GM12878 (cell line): ENCODE data around the gene VWA5B2. TPM values are rescaled to one million over a fixed set of nuclear protein-coding genes. Genes with fewer than 3 reads are reported as not detected.

Experiments
- ATAC-seq: fragments of 200-7000 bp; cut with Tn5 transposase; 3 replicates; pipeline ENCODE4 v1.9.1; 2020; ENCODE audit warnings: mild to moderate bottlenecking, moderate library complexity
- BruUV-seq: library from RNA; stranded (reverse); fragments of 400-500 nt; replicated peaks from 2 replicates; lab custom pipeline; 2021; lab: Mats Ljungman, UMichigan
- CTCF ChIA-PET: fragments of 300-600 bp; sonication (Branson Sonifier 250); formaldehyde crosslinking; extraction: SDS; loops from one replicate; lab custom pipeline; 2021; ENCODE audit warnings: inconsistent platforms; lab: Yijun Ruan, JAX
- POLR2A ChIA-PET: fragments of 350-600 bp; formaldehyde crosslinking; extraction: SDS; loops from one replicate; lab custom pipeline; 2021; ENCODE audit warnings: inconsistent platforms; lab: Charles Lee
- RAD21 ChIA-PET: fragments of 300-600 bp; sonication (Branson Sonifier 250); formaldehyde crosslinking; loops from one replicate; lab custom pipeline; 2023; ENCODE audit warnings: antibody characterized with exemption; ENCODE audit not compliant: unreplicated experiment; lab: Charles Lee
- SMC1A ChIA-PET: fragments of 300-600 bp; sonication (Branson Sonifier 250); formaldehyde crosslinking; loops from one replicate; lab custom pipeline; 2023; ENCODE audit not compliant: unreplicated experiment, uncharacterized antibody; lab: Charles Lee
- DNase-seq: peaks from one replicate; pipeline ENCODE4 v3.0.0-alpha.2; 2011; ENCODE audit warnings: low read depth, low spot score
- FAIRE-seq: peaks from 3 replicates; lab custom pipeline; 2011; peaks lifted over from hg19 to GRCh38; lab: Jason Lieb, UNC
- H2AFZ ChIP-seq: 2 replicates; pipeline ENCODE4 v1.6.0; 2011; ENCODE audit warnings: low read depth, low read length, control low read depth; ENCODE audit not compliant: control insufficient read depth
- H3K27ac ChIP-seq: 2 replicates; pipeline ENCODE4 v1.5.1; 2011; ENCODE audit warnings: control low read depth; ENCODE audit not compliant: control insufficient read depth, insufficient read depth
- H3K27me3 ChIP-seq, 2 experiments: replicated peaks in 1 of 2; 2 replicates each; pipeline versions ENCODE4 v1.6.0 to v1.6.1; 2011; ENCODE audit warnings: low read length in 1 of 2; ENCODE audit not compliant: control insufficient read depth in 2 of 2, insufficient read depth in 2 of 2
- H3K36me3 ChIP-seq, 2 experiments: 2 replicates each; pipeline ENCODE4 v1.5.1; 2011; ENCODE audit warnings: low read length in 1 of 2; ENCODE audit not compliant: control insufficient read depth in 2 of 2, insufficient read depth in 2 of 2
- H3K4me1 ChIP-seq: 2 replicates; pipeline ENCODE4 v1.6.1; 2011; ENCODE audit warnings: mild to moderate bottlenecking, low read length, moderate library complexity, mixed read lengths; ENCODE audit not compliant: control insufficient read depth, insufficient read depth
- H3K4me2 ChIP-seq: 2 replicates; pipeline ENCODE4 v1.6.0; 2011; ENCODE audit warnings: control low read depth; ENCODE audit not compliant: control insufficient read depth, insufficient read depth
- H3K4me3 ChIP-seq: fragments of 200-600 bp; sonication (generic); 2 replicates; pipeline ENCODE4 v1.5.1; 2016
- H3K79me2 ChIP-seq: 2 replicates; pipeline ENCODE4 v1.6.0; 2011; ENCODE audit warnings: low read length; ENCODE audit not compliant: control insufficient read depth, insufficient read depth
- H3K9ac ChIP-seq: 2 replicates; pipeline ENCODE4 v1.8.0; 2011; ENCODE audit warnings: low read length, control low read depth, mixed read lengths; ENCODE audit not compliant: control insufficient read depth, insufficient read depth
- H3K9me3 ChIP-seq: replicated peaks from 3 replicates; pipeline ENCODE4 v1.5.1; 2011; ENCODE audit warnings: mild to moderate bottlenecking, low read length; ENCODE audit not compliant: control insufficient read depth, insufficient read depth
- H4K20me1 ChIP-seq: 2 replicates; pipeline ENCODE4 v1.6.0; 2011; ENCODE audit not compliant: control insufficient read depth, insufficient read depth
- ASH2L ChIP-seq: fragments of 300-600, 200-600 bp; sonication (generic); IDR thresholded peaks from 2 replicates; pipeline ENCODE4 v1.6.1; 2017; ENCODE audit warnings: low read depth, mild to moderate bottlenecking, borderline replicate concordance
- ATF2 ChIP-seq: IDR thresholded peaks from 2 replicates; pipeline ENCODE4 v1.6.1; 2012; ENCODE audit warnings: low read length, inconsistent platforms
- ATF3 ChIP-seq: IDR thresholded peaks from 2 replicates; pipeline ENCODE4 v1.6.1; 2011; ENCODE audit warnings: low read depth, mild to moderate bottlenecking, low read length, moderate library complexity, borderline replicate concordance; ENCODE audit errors: extremely low read depth
- BHLHE40 ChIP-seq, 2 experiments: fragments of 450-650 bp in 1 of 2; IDR thresholded peaks; 2 replicates each; pipeline ENCODE4 v1.6.1; 2011 to 2017; ENCODE audit warnings: low read depth in 2 of 2, borderline replicate concordance in 1 of 2, improper control_type of control experiment in 1 of 2, low read length in 1 of 2, mild to moderate bottlenecking in 1 of 2
- CUX1 ChIP-seq: IDR thresholded peaks from 2 replicates; pipeline ENCODE4 v1.6.1; 2012; ENCODE audit warnings: improper control_type of control experiment, low read depth, low read length; ENCODE audit not compliant: insufficient replicate concordance
- HDGF ChIP-seq: fragments of 450-650 bp; IDR thresholded peaks from 2 replicates; pipeline ENCODE4 v1.6.1; 2016; ENCODE audit warnings: antibody characterized with exemption
- IKZF1 ChIP-seq: fragments of 450-650 bp; conservative IDR thresholded peaks from 2 replicates; pipeline ENCODE4 v1.6.1; 2017; ENCODE audit warnings: antibody characterized with exemption, mild to moderate bottlenecking
- NFIC ChIP-seq: IDR thresholded peaks from 2 replicates; pipeline ENCODE4 v1.6.1; 2012; ENCODE audit warnings: low read depth, mild to moderate bottlenecking, inconsistent platforms, low read length, moderate library complexity
- POLR2A ChIP-seq: IDR thresholded peaks from 2 replicates; pipeline ENCODE4 v1.6.1; 2011; ENCODE audit warnings: low read depth, mild to moderate bottlenecking, low read length
- RAD21 ChIP-seq: IDR thresholded peaks from 2 replicates; pipeline ENCODE4 v1.6.1; 2011; ENCODE audit warnings: mild to moderate bottlenecking, low read depth, low read length, moderate library complexity; ENCODE audit not compliant: insufficient read depth
- SIN3A ChIP-seq: IDR thresholded peaks from 2 replicates; pipeline ENCODE4 v1.6.1; 2012; ENCODE audit warnings: low read depth, low read length, improper control_type of control experiment
- USF1 ChIP-seq: IDR thresholded peaks from 2 replicates; pipeline ENCODE4 v1.6.1; 2011; ENCODE audit warnings: borderline replicate concordance, low read depth, mild to moderate bottlenecking, moderate library complexity, mixed read lengths, low read length; ENCODE audit not compliant: insufficient read depth; ENCODE audit errors: extremely low read length
- ZNF384 ChIP-seq: IDR thresholded peaks from 2 replicates; pipeline ENCODE4 v1.6.1; 2012; ENCODE audit warnings: low read depth, mild to moderate bottlenecking, low read length, improper control_type of control experiment, borderline replicate concordance
- WGBS: methylation state at CpG from one replicate; pipeline ENCODE4 v1.1.6; 2016; ENCODE audit warnings: low lambda C conversion rate; ENCODE audit not compliant: insufficient replicate concordance, insufficient coverage; ENCODE audit errors: missing lambda C conversion rate; 5-methylcytosine and 5-hydroxymethylcytosine counted together
- in situ Hi-C: fragments of 300-500 bp; cut with MboI; formaldehyde crosslinking; loops from 9 replicates; pipeline ENCODE4 v1.14.3; 2018; ENCODE audit warnings: mixed read lengths
- intact Hi-C: fragments of 100-400 bp; cut with micrococcal nuclease; formaldehyde crosslinking; loops from one replicate; pipeline ENCODE4 v1.14.2; 2022; ENCODE audit not compliant: unreplicated experiment
- polyA plus RNA-seq, 11 experiments: library from polyadenylated mRNA; depleted of rRNA in 4 of 11; unstranded in 6 of 11; stranded (reverse) in 5 of 11; fragments of >200 nt; fragmentation: Nextera tagmentation in 4 of 11; fragmentation: Illumina TruSeq in 1 of 11; extraction: Ambion mirVana in 4 of 11; extraction: Trizol in 1 of 11; gene quantifications; 1 replicate in 1 of 11; 2 replicates in 10 of 11; pipeline versions ENCODE4 v1.2.1 to v1.2.3, GENCODE V29; 2011 to 2016; ENCODE audit warnings: inconsistent platforms in 2 of 11, missing spikeins in 2 of 11, low read depth in 1 of 11
- total RNA-seq, 4 experiments: library from RNA; depleted of rRNA in 3 of 4; stranded (reverse); fragments of >200 nt in 3 of 4; fragmentation: Illumina TruSeq in 1 of 4; extraction: Trizol in 1 of 4; gene quantifications; 2 replicates each; pipeline versions ENCODE4 v1.2.1 to v1.2.3, GENCODE V29; 2013 to 2021

The VWA5B2 gene
- total and polyA plus RNA-seq, 10 of the 15 experiments (the other 5 are each of a cell fraction or from before 2014, with no cell fraction given) = 0.03 to 0.09 TPM; not detected in 8

- Histone ChIP-seq H3K79me2 (peaks cover 27% of the 10 kb centered on the region), H3K36me3 (peaks cover 17 to 28% of the 10 kb centered on the region in 2 experiments), H2AFZ (peak overlapping the region; percentile 81), H3K4me3 (peak overlapping the region; percentile 93), H3K9ac (peak overlapping the region; percentile 83), H3K4me1 (0 out of 2 replicates have a peak, but pooled peaks cover 4% of the 10 kb centered on the region), H3K27ac (peak overlapping the region; percentile 73), H4K20me1 (peaks cover 3% of the 10 kb centered on the region; the same call in 1 of the 2 replicates), H3K27me3 (no peaks in the 10 kb centered on the region), H3K4me2 (peak overlapping the region; percentile 73), H3K9me3 (no peaks in the 10 kb centered on the region)
- CTCF ChIA-PET = interaction anchor here (1.0 to 1.2 kb wide), 3 partner anchors 8 to 42 kb away, joined by 3 to 5 read pairs (median 4); no protein-coding TSS in a partner anchor
- peak; percentile 97 for DNase-seq
- SMC1A ChIA-PET = interaction anchor here (0.6 to 0.9 kb wide), 3 partner anchors 12 to 76 kb away, joined by 3 to 4 read pairs (median 4); no protein-coding TSS in a partner anchor
- TSS peak; percentile 82 for BruUV-seq
- 3% methylated on average over 55 of the region's 55 CpGs for WGBS
- POLR2A ChIA-PET = interaction anchor here (0.7 to 2.0 kb wide), 7 partner anchors 9 to 288 kb away, joined by 3 to 6 read pairs (median 5); partner anchors contain the start of genes AP2M1, DVL3 and PSMD2
- RAD21 ChIA-PET = interaction anchor here (0.7 to 1.6 kb wide), 6 partner anchors 8 to 64 kb away, joined by 3 to 7 read pairs (median 3); partner anchors contain the start of gene EEF1AKMT4
- ATAC-seq = peak; percentile 98
- in situ Hi-C loops = no loop called here
- intact Hi-C loops = loop anchor here (1.0 to 2.0 kb wide), 4 partner anchors 11 to 65 kb away; partner anchors contain the start of genes AP2M1 and EIF2B5
- peak; percentile 91 for FAIRE-seq
- TF ChIP-seq SIN3A (peak; percentile 58; the same call in 1 of the 2 replicates), POLR2A (peak; percentile 82), IKZF1 (peak; percentile 100), ATF2 (no peak), ATF3 (peak; percentile 72; the same call in 1 of the 2 replicates), HDGF (peak; percentile 95), RAD21 (no peak), NFIC (no peak), CUX1 (no peak), ASH2L (no peak), USF1 (peak; percentile 61), BHLHE40 (IDR thresholded peaks at IDR 0.05; ENCODE audit: borderline replicate concordance in 1 of 2, low read depth in 2 of 2, low read length in 1 of 2) (peak; percentile 56 to 64; a peak in 3 of 4 replicates), ZNF384 (peak; percentile 59)
These were observed 43.8 kb upstream of the VWA5B2 start for GRCh38 chr3:184185461-184186183.
